Measurements from ENCODE around the gene ZNF134. TPM values are rescaled to one million over a fixed set of nuclear protein-coding genes. Genes with fewer than 3 reads are reported as not detected.

ZNF134 gene
- total RNA-seq, 1 experiment from 2014 or later = 52.5 TPM

- H3K4me1 Mint-ChIP-seq = no peaks in the 10 kb centered on the region
- TF ChIP-seq ZBTB43 (CRISPR knock-in tag; IDR thresholded peaks at IDR 0.05) (no peak), USF2 (CRISPR knock-in tag; IDR thresholded peaks at IDR 0.05) (no peak), CREM (CRISPR knock-in tag; IDR thresholded peaks at IDR 0.05) (no peak), NR3C1 (CRISPR knock-in tag; conservative IDR thresholded peaks at IDR 0.05; ENCODE audit: low read depth) (no peak), IRF1 (CRISPR knock-in tag; IDR thresholded peaks at IDR 0.05) (no peak), RELA (CRISPR knock-in tag; IDR thresholded peaks at IDR 0.05; ENCODE audit: borderline replicate concordance) (no peak), USF1 (CRISPR knock-in tag; IDR thresholded peaks at IDR 0.05) (no peak), CTCF (IDR thresholded peaks at IDR 0.05) (no peak), NFE2L1 (CRISPR knock-in tag; IDR thresholded peaks at IDR 0.05) (no peak), SP1 (CRISPR knock-in tag; conservative IDR thresholded peaks at IDR 0.05) (no peak), IRF2 (CRISPR knock-in tag; IDR thresholded peaks at IDR 0.05; ENCODE audit: borderline replicate concordance, low read depth) (no peak), JUN (CRISPR knock-in tag; IDR thresholded peaks at IDR 0.05) (no peak), GABPB1 (CRISPR knock-in tag; IDR thresholded peaks at IDR 0.05) (no peak), FOXP1 (CRISPR knock-in tag; IDR thresholded peaks at IDR 0.05; ENCODE audit: borderline replicate concordance) (no peak), ZNF263 (CRISPR knock-in tag; IDR thresholded peaks at IDR 0.05; ENCODE audit: low read depth) (no peak), CREB1 (CRISPR knock-in tag; IDR thresholded peaks at IDR 0.05) (no peak), NR1H2 (CRISPR knock-in tag; IDR thresholded peaks at IDR 0.05) (no peak), ATF3 (CRISPR knock-in tag; conservative IDR thresholded peaks at IDR 0.05) (no peak)
- peaks cover 20% of the 10 kb centered on the region for H3K9me3 Mint-ChIP-seq
- DNase-seq (ENCODE audit: low spot score) (no peak), ATAC-seq (no peak)
- H3K27me3 Mint-ChIP-seq (ENCODE audit: low read depth) = peaks cover 1% of the 10 kb centered on the region
- no peak overlapping the region for H3K27ac Mint-ChIP-seq
- ChIA-PET POLR2A (no interaction called here), CTCF (no interaction called here)
- H3K36me3 Mint-ChIP-seq = peaks cover 52% of the 10 kb centered on the region
- no peak overlapping the region for H3K4me3 Mint-ChIP-seq
Measured at GRCh38 chr19:57642396-57643046, 28.5 kb downstream of the ZNF134 start.

- ChIA-PET POLR2A (no interaction called here), CTCF (no interaction called here)
- no peak for DNase-seq (ENCODE audit: low spot score)
- Mint-ChIP-seq H3K36me3 (peaks cover 40% of the 10 kb centered on the region), H3K27ac (no peak overlapping the region), H3K27me3 (ENCODE audit: low read depth) (peaks cover 7% of the 10 kb centered on the region), H3K9me3 (peaks cover 12% of the 10 kb centered on the region; the same call in 1 of the 2 replicates), H3K4me1 (no peaks in the 10 kb centered on the region), H3K4me3 (no peak overlapping the region)
- no peak for ATAC-seq
- TF ChIP-seq NFE2L1 (CRISPR knock-in tag; IDR thresholded peaks at IDR 0.05) (no peak), ESRRA (CRISPR knock-in tag; IDR thresholded peaks at IDR 0.05; ENCODE audit: borderline replicate concordance) (no peak), CREB1 (CRISPR knock-in tag; IDR thresholded peaks at IDR 0.05) (no peak), ATF6 (CRISPR knock-in tag; IDR thresholded peaks at IDR 0.05) (no peak), EMX1 (CRISPR knock-in tag; IDR thresholded peaks at IDR 0.05) (no peak), ZNF671 (CRISPR knock-in tag; IDR thresholded peaks at IDR 0.05) (no peak), USF2 (CRISPR knock-in tag; IDR thresholded peaks at IDR 0.05) (no peak), PREB (CRISPR knock-in tag; IDR thresholded peaks at IDR 0.05; ENCODE audit: borderline replicate concordance) (no peak), MLX (CRISPR knock-in tag; IDR thresholded peaks at IDR 0.05) (no peak)
Measured at GRCh38 chr19:57643734-57644133, 29.7 kb downstream of the ZNF134 start.
